ENCODE data around the gene ADCY4.

DNA sequence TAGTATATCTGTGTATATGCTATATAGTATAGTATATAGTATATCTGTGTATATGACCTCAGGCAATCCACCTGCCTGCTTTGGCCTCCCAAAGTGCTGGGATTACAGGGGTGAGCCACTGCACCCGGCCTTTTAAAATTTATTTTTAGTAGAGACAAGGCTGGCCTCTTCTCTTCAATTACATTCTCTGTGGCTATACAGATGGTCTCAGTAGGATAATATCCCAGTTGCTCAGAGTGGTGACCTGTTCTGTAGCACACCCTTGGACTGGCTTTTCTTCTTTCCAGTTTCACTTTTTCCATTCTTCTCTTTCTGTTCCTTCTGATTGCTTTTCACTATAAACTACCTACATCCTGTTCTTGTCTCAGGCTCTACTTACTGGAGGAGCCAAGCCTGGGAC is 30.0 kb upstream of the ADCY4 start:
- TF ChIP-seq, protein P1, sequence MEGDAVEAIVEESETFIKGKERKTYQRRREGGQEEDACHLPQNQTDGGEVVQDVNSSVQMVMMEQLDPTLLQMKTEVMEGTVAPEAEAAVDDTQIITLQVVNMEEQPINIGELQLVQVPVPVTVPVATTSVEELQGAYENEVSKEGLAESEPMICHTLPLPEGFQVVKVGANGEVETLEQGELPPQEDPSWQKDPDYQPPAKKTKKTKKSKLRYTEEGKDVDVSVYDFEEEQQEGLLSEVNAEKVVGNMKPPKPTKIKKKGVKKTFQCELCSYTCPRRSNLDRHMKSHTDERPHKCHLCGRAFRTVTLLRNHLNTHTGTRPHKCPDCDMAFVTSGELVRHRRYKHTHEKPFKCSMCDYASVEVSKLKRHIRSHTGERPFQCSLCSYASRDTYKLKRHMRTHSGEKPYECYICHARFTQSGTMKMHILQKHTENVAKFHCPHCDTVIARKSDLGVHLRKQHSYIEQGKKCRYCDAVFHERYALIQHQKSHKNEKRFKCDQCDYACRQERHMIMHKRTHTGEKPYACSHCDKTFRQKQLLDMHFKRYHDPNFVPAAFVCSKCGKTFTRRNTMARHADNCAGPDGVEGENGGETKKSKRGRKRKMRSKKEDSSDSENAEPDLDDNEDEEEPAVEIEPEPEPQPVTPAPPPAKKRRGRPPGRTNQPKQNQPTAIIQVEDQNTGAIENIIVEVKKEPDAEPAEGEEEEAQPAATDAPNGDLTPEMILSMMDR (IDR thresholded peaks at IDR 0.05; ENCODE audit: insufficient read depth, low read length, poor library complexity, severe bottlenecking): no peak
- no peak for TF ChIP-seq EZH2phosphoT487 (conservative IDR thresholded peaks at IDR 0.05; ENCODE audit: low read length)
